OCI-LY1 (cell line): ENCODE results near the gene KIAA2012.

ENCODE experiments used
- H2AFZ ChIP-seq: fragments of 200-600 bp; sonication (generic), shearing (Covaris generic); 2 replicates; pipeline ENCODE4 v1.6.0; 2014; ENCODE audit warnings: antibody characterized with exemption, mild to moderate bottlenecking, low read length
- H3F3A ChIP-seq: fragments of 200-600 bp; sonication (generic), shearing (Covaris generic); 2 replicates; pipeline ENCODE4 v1.6.0; 2014; ENCODE audit warnings: mild to moderate bottlenecking, antibody characterized with exemption, low read length, moderate library complexity; ENCODE audit not compliant: insufficient read depth
- H3K27ac ChIP-seq: fragments of 200-600 bp; sonication (generic); 2 replicates; pipeline ENCODE4 v1.5.1; 2014; ENCODE audit warnings: low read length, mixed run types, mild to moderate bottlenecking, low read depth; ENCODE audit not compliant: poor library complexity, severe bottlenecking
- H3K27me3 ChIP-seq: fragments of 200-600 bp; sonication (generic); 2 replicates; pipeline ENCODE4 v1.6.0; 2014; ENCODE audit warnings: antibody characterized with exemption, mild to moderate bottlenecking, low read length, moderate library complexity; ENCODE audit not compliant: insufficient read depth
- H3K36me3 ChIP-seq: fragments of 200-600 bp; sonication (generic); 2 replicates; pipeline ENCODE4 v1.6.1; 2014; ENCODE audit warnings: mild to moderate bottlenecking, antibody characterized with exemption, low read length, moderate library complexity, mixed read lengths; ENCODE audit not compliant: insufficient read depth
- H3K4me1 ChIP-seq: fragments of 200-600 bp; sonication (generic); 2 replicates; pipeline ENCODE4 v1.5.1; 2014; ENCODE audit warnings: mild to moderate bottlenecking, low read length, moderate library complexity; ENCODE audit not compliant: insufficient read depth, severe bottlenecking
- H3K4me2 ChIP-seq: fragments of 200-600 bp; sonication (generic), shearing (Covaris generic); 2 replicates; pipeline ENCODE4 v1.6.1; 2014; ENCODE audit warnings: low read length
- H3K4me3 ChIP-seq: fragments of 200-600 bp; sonication (generic); 2 replicates; pipeline ENCODE4 v1.5.1; 2014; ENCODE audit warnings: low read length, low read depth, mild to moderate bottlenecking, mixed read lengths; ENCODE audit not compliant: poor library complexity, severe bottlenecking
- H3K79me2 ChIP-seq: fragments of 200-600 bp; shearing (Covaris generic); 2 replicates; pipeline ENCODE4 v1.6.1; 2016; ENCODE audit warnings: mixed run types, low read length, mixed read lengths; ENCODE audit not compliant: insufficient read depth
- H3K9ac ChIP-seq: fragments of 200-600 bp; sonication (generic), shearing (Covaris generic); 2 replicates; pipeline ENCODE4 v1.6.1; 2014; ENCODE audit warnings: mild to moderate bottlenecking, low read length, mixed read lengths
- H3K9me2 ChIP-seq: fragments of 200-600 bp; sonication (generic), shearing (Covaris generic); 2 replicates; pipeline ENCODE4 v1.6.1; 2014; ENCODE audit warnings: low read depth, mild to moderate bottlenecking, low read length, mixed read lengths
- H3K9me3 ChIP-seq: fragments of 200-600 bp; shearing (Covaris generic); 2 replicates; pipeline ENCODE4 v1.6.1; 2014; ENCODE audit warnings: low read length, mixed read lengths
- H4K20me1 ChIP-seq: fragments of 200-600 bp; sonication (generic), shearing (Covaris generic); 2 replicates; pipeline ENCODE4 v1.6.0; 2016; ENCODE audit warnings: mild to moderate bottlenecking, low read length; ENCODE audit not compliant: insufficient read depth
- CTCF ChIP-seq: fragments of 200-600 bp; sonication (generic), shearing (Covaris generic); IDR thresholded peaks from 2 replicates; pipeline ENCODE4 v1.5.1; 2017; ENCODE audit warnings: mild to moderate bottlenecking, antibody characterized with exemption, low read length, moderate library complexity, mixed read lengths
- EZH2 ChIP-seq: fragments of 200-600 bp; sonication (generic), shearing (Covaris generic); IDR thresholded peaks from 2 replicates; pipeline ENCODE4 v1.8.0; 2017; ENCODE audit warnings: borderline replicate concordance, mixed run types, mild to moderate bottlenecking, antibody characterized with exemption, low read length, moderate library complexity, mixed read lengths

The KIAA2012 gene

GRCh38 chr2:202147775-202148174 lies 74.7 kb downstream of the KIAA2012 start:
- Histone ChIP-seq H3K9me3 (no peaks in the 10 kb centered on the region), H4K20me1 (no peaks in the 10 kb centered on the region), H2AFZ (no peak overlapping the region), H3K79me2 (no peaks in the 10 kb centered on the region), H3K9me2 (no peaks in the 10 kb centered on the region), H3K4me2 (no peak overlapping the region), H3K9ac (no peak overlapping the region), H3K36me3 (no peaks in the 10 kb centered on the region), H3K27me3 (no peaks in the 10 kb centered on the region), H3K4me1 (no peaks in the 10 kb centered on the region), H3K27ac (no peak overlapping the region), H3K4me3 (no peak overlapping the region), H3F3A (no peaks in the 10 kb centered on the region)
- TF ChIP-seq EZH2 (no peak), CTCF (no peak)

GRCh38 chr2:202148515-202149154 lies 75.6 kb downstream of the KIAA2012 start:
- H3K27ac ChIP-seq: no peak overlapping the region

GRCh38 chr2:202149155-202149762 lies 76.2 kb downstream of the KIAA2012 start:
- Histone ChIP-seq H3K9me2 (no peaks in the 10 kb centered on the region), H3K27me3 (no peaks in the 10 kb centered on the region), H3K4me2 (no peak overlapping the region), H4K20me1 (no peaks in the 10 kb centered on the region), H3K9ac (no peak overlapping the region), H3K9me3 (no peaks in the 10 kb centered on the region), H2AFZ (no peak overlapping the region), H3K79me2 (no peaks in the 10 kb centered on the region), H3F3A (no peaks in the 10 kb centered on the region), H3K4me1 (no peaks in the 10 kb centered on the region), H3K27ac (no peak overlapping the region), H3K36me3 (no peaks in the 10 kb centered on the region), H3K4me3 (no peak overlapping the region)
- TF ChIP-seq CTCF (no peak), EZH2 (no peak)

More at GRCh38 chr2:202148515-202149154, 75.6 kb downstream of the KIAA2012 start:
- Histone ChIP-seq H3K9me3 (no peaks in the 10 kb centered on the region), H2AFZ (no peak overlapping the region), H3F3A (no peaks in the 10 kb centered on the region), H3K4me2 (no peak overlapping the region), H3K9ac (no peak overlapping the region), H3K27me3 (no peaks in the 10 kb centered on the region), H3K4me1 (no peaks in the 10 kb centered on the region), H3K9me2 (no peaks in the 10 kb centered on the region), H3K36me3 (no peaks in the 10 kb centered on the region), H3K79me2 (no peaks in the 10 kb centered on the region), H4K20me1 (no peaks in the 10 kb centered on the region), H3K4me3 (no peak overlapping the region)
- TF ChIP-seq EZH2 (no peak), CTCF (no peak)
